Adrenal gland (tissue), 5 donors: ENCODE data around the gene UBE2E2.

Source experiments
- POLR2A ChIP-seq, 2 donors: fragments of 450-650 bp; IDR thresholded peaks; one replicate each; pipeline ENCODE4 v1.6.1; 2017; ENCODE audit warnings: antibody characterized with exemption in 2 of 2, mild to moderate bottlenecking in 2 of 2, moderate library complexity in 1 of 2
- TF ChIP-seq, protein P1 (sequence below), 6 experiments: fragments of 450-650 bp in 4 of 6; fragments of 200-600 bp in 2 of 6; sonication (generic) in 1 of 6; IDR thresholded peaks; 1 replicate in 5 of 6; 2 replicates in 1 of 6; pipeline versions ENCODE4 v1.5.1 to v1.8.0; 2016 to 2021; ENCODE audit warnings: antibody characterized with exemption in 6 of 6, mild to moderate bottlenecking in 2 of 6, moderate library complexity in 1 of 6
- donor health status: DM: no; HTN: no; CAD: no.

DNA sequence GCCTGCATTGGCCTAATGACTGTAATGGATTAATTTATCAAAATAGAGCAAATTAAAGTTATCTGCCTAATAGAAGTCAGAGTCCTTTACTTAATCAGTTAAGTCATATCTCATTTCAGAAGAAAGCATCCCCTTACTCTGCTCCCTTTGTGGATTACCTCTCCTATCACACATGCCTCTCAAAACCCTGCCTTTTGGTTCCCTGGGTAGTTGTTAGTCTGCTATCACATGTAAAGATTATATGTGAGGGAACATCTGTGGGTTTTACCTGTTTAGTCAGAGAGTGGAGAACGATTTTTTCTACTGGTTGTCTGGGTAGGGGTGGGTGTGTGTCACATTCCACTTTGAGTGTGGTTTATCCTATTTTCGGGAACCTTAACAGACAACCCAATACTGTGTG, 16.4 kb downstream of the UBE2E2 start:
- TF ChIP-seq, protein P1, sequence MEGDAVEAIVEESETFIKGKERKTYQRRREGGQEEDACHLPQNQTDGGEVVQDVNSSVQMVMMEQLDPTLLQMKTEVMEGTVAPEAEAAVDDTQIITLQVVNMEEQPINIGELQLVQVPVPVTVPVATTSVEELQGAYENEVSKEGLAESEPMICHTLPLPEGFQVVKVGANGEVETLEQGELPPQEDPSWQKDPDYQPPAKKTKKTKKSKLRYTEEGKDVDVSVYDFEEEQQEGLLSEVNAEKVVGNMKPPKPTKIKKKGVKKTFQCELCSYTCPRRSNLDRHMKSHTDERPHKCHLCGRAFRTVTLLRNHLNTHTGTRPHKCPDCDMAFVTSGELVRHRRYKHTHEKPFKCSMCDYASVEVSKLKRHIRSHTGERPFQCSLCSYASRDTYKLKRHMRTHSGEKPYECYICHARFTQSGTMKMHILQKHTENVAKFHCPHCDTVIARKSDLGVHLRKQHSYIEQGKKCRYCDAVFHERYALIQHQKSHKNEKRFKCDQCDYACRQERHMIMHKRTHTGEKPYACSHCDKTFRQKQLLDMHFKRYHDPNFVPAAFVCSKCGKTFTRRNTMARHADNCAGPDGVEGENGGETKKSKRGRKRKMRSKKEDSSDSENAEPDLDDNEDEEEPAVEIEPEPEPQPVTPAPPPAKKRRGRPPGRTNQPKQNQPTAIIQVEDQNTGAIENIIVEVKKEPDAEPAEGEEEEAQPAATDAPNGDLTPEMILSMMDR (IDR thresholded peaks at IDR 0.05) = no peak
- TF ChIP-seq POLR2A (IDR thresholded peaks at IDR 0.05) = no peak
